A673 (cell line): ENCODE results near the gene MICOS13. TPM values are rescaled to one million over a fixed set of nuclear protein-coding genes. Genes with fewer than 3 reads are reported as not detected.

Experiments
- BruUV-seq: library from RNA; stranded (reverse); fragments of 400-500 nt; replicated peaks from 2 replicates; lab custom pipeline; 2021; lab: Mats Ljungman, UMichigan
- CTCF ChIA-PET: fragments of 300-600 bp; sonication (Branson Sonifier 250); formaldehyde crosslinking; loops from one replicate; lab custom pipeline; 2022; ENCODE audit warnings: antibody characterized with exemption; lab: Charles Lee
- POLR2A ChIA-PET: fragments of 300-600 bp; sonication (Branson Sonifier 250); formaldehyde crosslinking; loops from one replicate; lab custom pipeline; 2022; ENCODE audit warnings: antibody characterized with exemption; ENCODE audit not compliant: low non-redundant PET; lab: Charles Lee
- DNase-seq: peaks from one replicate; pipeline ENCODE4 v3.0.0-alpha.2; 2015; ENCODE audit warnings: low spot score
- H3K27ac ChIP-seq: fragments of 200-600 bp; sonication (generic); 2 replicates; pipeline ENCODE4 v1.5.1; 2016; ENCODE audit warnings: mixed run types, low read depth, mild to moderate bottlenecking, mixed read lengths, antibody characterized with exemption, low read length; ENCODE audit not compliant: poor library complexity, severe bottlenecking
- H3K27me3 ChIP-seq: fragments of 200-600 bp; sonication (generic); replicated peaks from 2 replicates; pipeline ENCODE4 v1.6.1; 2017; ENCODE audit warnings: mixed run types, low read depth, mild to moderate bottlenecking, mixed read lengths, antibody characterized with exemption, low read length; ENCODE audit not compliant: insufficient read depth, poor library complexity
- H3K36me3 ChIP-seq: fragments of 200-600 bp; sonication (generic); 2 replicates; pipeline ENCODE4 v1.6.1; 2016; ENCODE audit warnings: mixed run types, mild to moderate bottlenecking, mixed read lengths, antibody characterized with exemption, low read length; ENCODE audit not compliant: insufficient read depth, poor library complexity, severe bottlenecking
- H3K4me1 ChIP-seq: fragments of 200-600 bp; sonication (generic); 2 replicates; pipeline ENCODE4 v1.6.1; 2017; ENCODE audit warnings: mixed run types, mild to moderate bottlenecking, mixed read lengths, antibody characterized with exemption, low read length; ENCODE audit not compliant: insufficient read depth, poor library complexity, severe bottlenecking
- H3K4me3 ChIP-seq: fragments of 200-600 bp; sonication (generic); 2 replicates; pipeline ENCODE4 v1.5.1; 2016; ENCODE audit warnings: low read depth, mixed run types, mild to moderate bottlenecking, mixed read lengths, low read length; ENCODE audit not compliant: poor library complexity, severe bottlenecking
- H3K9me3 ChIP-seq: fragments of 200-600 bp; sonication (generic); 2 replicates; pipeline ENCODE4 v1.6.1; 2016; ENCODE audit warnings: mixed run types, low read depth, mild to moderate bottlenecking, mixed read lengths, antibody characterized with exemption, low read length; ENCODE audit not compliant: poor library complexity, severe bottlenecking
- EZH2 ChIP-seq: fragments of 200-600 bp; sonication (generic); IDR thresholded peaks from 2 replicates; pipeline ENCODE4 v1.6.1; 2017; ENCODE audit warnings: borderline replicate concordance, low read depth, mild to moderate bottlenecking, mixed read lengths, antibody characterized with exemption, low read length; ENCODE audit not compliant: poor library complexity, severe bottlenecking
- intact Hi-C: fragments of 100-400 bp; cut with micrococcal nuclease; formaldehyde crosslinking; loops from one replicate; pipeline ENCODE4 v1.10.0; 2022; ENCODE audit not compliant: unreplicated experiment
- total RNA-seq: library from RNA; stranded (reverse); gene quantifications from 2 replicates; pipeline ENCODE4 v1.2.3, GENCODE V29; 2021
- TF ChIP-seq, protein P1 (sequence below): fragments of 300-800, 200-600 bp; sonication (generic); conservative IDR thresholded peaks from 2 replicates; pipeline ENCODE4 v1.5.1; 2017; ENCODE audit warnings: low read depth, mild to moderate bottlenecking, antibody characterized with exemption, low read length, moderate library complexity, mixed read lengths

The MICOS13 gene
- total RNA-seq, 1 experiment from 2014 or later, result 36.3 TPM

DNA sequence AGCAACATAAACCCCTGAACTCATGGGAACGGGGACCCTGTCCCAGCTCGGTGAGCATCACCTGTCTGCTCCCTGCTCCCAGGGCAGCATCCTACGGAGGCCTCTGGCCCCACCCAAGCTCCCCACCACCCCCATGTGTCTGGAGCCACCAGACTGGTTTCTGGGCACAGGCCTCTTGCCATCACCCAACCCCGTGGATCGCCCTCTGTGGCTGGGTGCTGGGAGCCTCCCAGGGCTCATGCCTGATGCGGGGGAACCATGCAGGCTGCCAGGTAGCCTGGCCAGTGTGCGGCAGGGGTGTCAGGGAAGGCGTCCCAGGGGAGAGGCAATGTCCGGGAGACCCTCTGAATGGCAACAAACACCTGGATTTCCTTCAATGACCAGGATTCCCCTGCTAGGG is 2.7 kb downstream of the MICOS13 start:
- Histone ChIP-seq H3K4me3 (no peak overlapping the region), H3K36me3 (no peaks in the 10 kb centered on the region), H3K27me3 (no peaks in the 10 kb centered on the region), H3K4me1 (no peaks in the 10 kb centered on the region), H3K27ac (no peak overlapping the region), H3K9me3 (no peaks in the 10 kb centered on the region)
- ChIA-PET CTCF (no interaction called here), POLR2A (no interaction called here)
- intact Hi-C loops, result no loop called here
- no peak for DNase-seq
- no peak for TF ChIP-seq EZH2
- TF ChIP-seq, protein P1, sequence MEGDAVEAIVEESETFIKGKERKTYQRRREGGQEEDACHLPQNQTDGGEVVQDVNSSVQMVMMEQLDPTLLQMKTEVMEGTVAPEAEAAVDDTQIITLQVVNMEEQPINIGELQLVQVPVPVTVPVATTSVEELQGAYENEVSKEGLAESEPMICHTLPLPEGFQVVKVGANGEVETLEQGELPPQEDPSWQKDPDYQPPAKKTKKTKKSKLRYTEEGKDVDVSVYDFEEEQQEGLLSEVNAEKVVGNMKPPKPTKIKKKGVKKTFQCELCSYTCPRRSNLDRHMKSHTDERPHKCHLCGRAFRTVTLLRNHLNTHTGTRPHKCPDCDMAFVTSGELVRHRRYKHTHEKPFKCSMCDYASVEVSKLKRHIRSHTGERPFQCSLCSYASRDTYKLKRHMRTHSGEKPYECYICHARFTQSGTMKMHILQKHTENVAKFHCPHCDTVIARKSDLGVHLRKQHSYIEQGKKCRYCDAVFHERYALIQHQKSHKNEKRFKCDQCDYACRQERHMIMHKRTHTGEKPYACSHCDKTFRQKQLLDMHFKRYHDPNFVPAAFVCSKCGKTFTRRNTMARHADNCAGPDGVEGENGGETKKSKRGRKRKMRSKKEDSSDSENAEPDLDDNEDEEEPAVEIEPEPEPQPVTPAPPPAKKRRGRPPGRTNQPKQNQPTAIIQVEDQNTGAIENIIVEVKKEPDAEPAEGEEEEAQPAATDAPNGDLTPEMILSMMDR, result no peak
- BruUV-seq, result no TSS peak

DNA sequence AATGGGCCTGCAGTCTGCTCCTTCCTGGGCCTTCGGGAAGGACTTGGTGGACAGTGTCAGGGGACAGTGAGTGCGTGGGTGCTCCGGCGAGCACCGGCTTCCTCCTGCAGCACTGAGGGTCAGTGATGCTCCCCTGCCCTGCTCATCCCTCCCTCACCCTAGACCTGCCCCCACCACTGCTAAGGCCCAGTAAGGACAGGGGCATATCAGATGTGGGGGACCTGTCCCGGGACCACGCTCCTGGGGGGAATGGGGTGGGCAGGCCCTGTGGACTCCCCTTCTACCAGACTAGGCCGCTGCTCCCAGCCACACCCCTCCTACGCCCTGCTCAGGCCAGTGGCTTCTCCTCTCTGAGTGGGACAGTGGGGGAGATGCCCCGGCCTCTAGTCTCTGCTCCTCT is 3.2 kb downstream of the MICOS13 start:
- no peaks in the 10 kb centered on the region for H3K4me1 ChIP-seq
- BruUV-seq, result no TSS peak
- H3K9me3 ChIP-seq, result no peaks in the 10 kb centered on the region
- DNase-seq, result no peak
- no peaks in the 10 kb centered on the region for H3K36me3 ChIP-seq
- TF ChIP-seq, protein P1, result no peak
- TF ChIP-seq EZH2, result no peak
- ChIA-PET POLR2A (no interaction called here), CTCF (no interaction called here)
- no peaks in the 10 kb centered on the region for H3K27me3 ChIP-seq
- no peak overlapping the region for H3K4me3 ChIP-seq
- intact Hi-C loops, result no loop called here
- no peak overlapping the region for H3K27ac ChIP-seq

DNA sequence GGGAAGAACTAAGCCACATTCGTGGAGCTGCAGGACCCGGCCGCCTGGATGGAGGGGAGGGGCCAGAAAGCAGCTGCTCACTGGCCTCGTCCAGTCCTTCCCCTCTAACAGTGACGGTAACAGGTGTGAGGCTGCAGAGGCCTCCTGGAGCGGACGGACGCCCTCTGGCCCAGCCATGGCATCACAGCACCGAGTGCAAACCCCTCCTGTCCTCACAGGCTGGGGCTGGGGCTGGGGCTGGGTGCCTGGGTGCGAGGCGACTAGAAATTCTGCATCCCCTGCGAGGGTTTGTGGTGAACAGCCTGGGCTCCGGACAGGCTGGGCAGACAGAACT is 3.6 kb downstream of the MICOS13 start:
- POLR2A ChIA-PET, result no interaction called here
- H3K9me3 ChIP-seq, result no peaks in the 10 kb centered on the region
- H3K4me3 ChIP-seq, result no peak overlapping the region
- no TSS peak for BruUV-seq
- no peak overlapping the region for H3K27ac ChIP-seq
- CTCF ChIA-PET, result no interaction called here
- DNase-seq, result no peak
- H3K36me3 ChIP-seq, result peaks cover 2% of the 10 kb centered on the region
- intact Hi-C loops, result no loop called here
- no peaks in the 10 kb centered on the region for H3K4me1 ChIP-seq
- TF ChIP-seq, protein P1, result no peak
- no peak for TF ChIP-seq EZH2
- no peaks in the 10 kb centered on the region for H3K27me3 ChIP-seq
